DLD1 (cell line): Measurements from ENCODE around the gene SCYGR1.
"Not testable (repeated sequence)": the region's sequence is repeated elsewhere in the genome, so short reads cannot be mapped to it uniquely, and the experiment has no call there.

Experiments
- in situ Hi-C: cut with HindIII; loops from 2 replicates; pipeline ENCODE4 v1.10.0; 2017; ENCODE audit warnings: low sequenced_read_pairs

Gene SCYGR1, protein sequence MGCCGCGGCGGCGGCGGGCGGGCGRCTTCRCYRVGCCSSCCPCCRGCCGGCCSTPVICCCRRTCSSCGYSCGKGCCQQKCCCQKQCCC

DNA sequence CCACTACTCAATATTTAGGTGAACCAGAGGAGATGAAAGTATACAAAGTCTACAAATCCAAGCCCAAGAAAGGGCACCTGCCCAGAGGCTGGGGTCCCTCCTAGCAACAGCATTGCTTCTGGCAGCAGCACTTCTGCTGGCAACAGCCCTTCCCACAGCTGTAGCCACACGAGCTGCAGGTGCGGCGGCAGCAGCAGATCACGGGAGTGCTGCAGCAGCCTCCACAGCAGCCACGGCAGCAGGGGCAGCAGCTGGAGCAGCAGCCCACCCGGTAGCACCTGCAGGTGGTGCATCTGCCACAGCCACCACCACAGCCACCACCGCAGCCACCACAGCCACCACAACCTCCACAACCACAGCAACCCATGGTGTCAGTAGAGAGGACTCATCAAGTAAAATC is at the start of gene SCYGR1:
TSS of gene SCYGR1 (minus strand) at position 367 of the 400 bp plus-strand sequence. CDS start at position 367, 0 bp downstream.
- in situ Hi-C loops, result not testable (repeated sequence)

DNA sequence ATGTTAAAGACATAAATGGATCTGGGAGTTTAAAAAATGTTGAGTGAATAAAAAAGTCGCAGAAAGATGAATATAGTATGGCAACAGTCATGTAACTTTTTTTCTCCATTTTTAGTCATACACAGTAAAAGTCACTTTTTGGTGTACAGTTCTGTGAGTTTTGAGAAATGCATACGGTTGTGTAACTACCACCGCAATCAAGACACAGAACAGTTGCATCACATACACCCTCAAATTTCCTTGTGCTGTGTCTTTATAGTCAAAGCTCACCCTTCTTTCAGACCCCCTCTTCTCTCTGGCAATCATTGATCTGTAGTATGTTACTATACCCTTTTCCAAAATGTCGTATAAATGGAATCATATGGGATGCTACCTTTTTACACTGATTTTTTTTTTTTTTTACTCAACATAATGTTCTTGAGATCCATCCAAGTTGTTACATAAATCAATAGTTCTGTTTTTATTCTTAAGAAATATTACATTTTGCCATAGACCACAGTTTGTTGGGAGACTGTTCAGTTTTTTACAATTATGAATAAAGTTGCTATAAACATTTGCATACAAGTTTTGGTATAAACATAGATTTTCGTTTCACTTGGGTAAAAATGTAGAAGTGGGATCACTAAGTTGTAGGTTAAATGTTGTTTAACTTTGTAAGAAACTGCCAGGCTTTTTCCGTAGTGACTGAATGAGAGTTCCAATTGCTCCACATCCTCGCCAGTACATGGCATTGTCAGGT is 48.9 kb upstream of the SCYGR1 start:
- in situ Hi-C loops, result no loop called here

DNA sequence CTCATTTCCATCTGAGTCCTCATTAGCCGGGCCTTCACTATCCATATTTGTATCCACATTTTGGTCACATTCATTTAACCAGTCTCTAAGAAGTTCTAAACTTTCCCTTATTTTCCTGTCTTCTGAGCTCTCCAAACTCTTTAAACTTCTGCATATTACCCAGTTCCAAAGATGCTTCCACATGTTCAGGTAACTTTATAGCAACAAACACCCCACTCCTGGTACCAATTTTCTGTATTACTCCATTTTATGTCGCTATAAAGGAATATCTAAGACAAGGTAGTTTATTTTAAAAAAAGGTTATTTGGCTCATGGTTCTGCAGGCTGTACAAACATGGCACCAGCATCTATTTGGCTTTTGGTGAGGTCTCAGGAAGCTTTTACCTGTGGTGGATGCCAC is 45.4 kb upstream of the SCYGR1 start:
- in situ Hi-C loops, result no loop called here

DNA sequence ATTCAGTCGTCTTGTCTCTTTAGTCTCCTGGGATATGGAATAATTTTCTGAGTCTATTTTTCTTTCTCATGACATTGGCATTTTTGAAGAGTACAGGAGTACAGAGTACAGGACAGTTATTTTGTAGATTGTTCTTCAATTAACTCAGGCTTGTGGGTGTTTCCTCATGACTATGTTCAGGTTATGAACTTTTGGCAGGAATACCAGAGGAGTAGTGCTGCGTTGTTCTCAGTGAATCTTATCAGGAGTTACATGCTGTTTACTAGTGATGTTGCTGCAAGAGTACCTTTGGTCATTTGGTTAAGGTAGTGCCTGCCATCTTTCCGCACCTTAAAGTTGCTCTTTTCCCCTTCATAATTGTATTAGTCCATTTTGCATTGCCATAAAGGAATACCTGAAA is 42.9 kb upstream of the SCYGR1 start:
- in situ Hi-C loops, result no loop called here

DNA sequence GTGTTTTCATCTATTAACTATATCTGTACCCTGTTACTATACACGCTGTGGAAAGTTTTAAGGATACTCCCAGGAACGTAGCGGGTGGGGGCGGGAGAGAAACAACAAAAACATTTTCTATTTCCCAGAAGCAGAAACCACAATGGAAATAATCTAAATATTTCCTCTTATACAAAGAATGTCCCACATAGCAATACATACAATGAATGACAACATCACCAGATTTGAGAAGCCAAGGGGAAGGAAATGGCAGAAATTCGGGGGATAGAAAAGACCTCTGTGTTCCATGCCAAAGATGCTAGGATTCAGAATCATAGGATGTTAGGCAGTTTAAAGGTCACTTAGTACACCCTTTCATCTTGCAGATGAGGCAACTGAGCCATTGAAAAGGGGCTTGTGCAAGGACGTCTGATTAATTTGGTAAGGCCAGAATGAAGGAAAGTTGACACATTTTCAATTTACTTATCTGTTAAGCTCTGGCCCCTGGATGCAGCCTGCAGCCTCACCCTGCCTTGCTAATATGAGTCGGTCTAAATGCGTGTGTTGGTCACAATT is 41.1 kb upstream of the SCYGR1 start:
- in situ Hi-C loops, result no loop called here

DNA sequence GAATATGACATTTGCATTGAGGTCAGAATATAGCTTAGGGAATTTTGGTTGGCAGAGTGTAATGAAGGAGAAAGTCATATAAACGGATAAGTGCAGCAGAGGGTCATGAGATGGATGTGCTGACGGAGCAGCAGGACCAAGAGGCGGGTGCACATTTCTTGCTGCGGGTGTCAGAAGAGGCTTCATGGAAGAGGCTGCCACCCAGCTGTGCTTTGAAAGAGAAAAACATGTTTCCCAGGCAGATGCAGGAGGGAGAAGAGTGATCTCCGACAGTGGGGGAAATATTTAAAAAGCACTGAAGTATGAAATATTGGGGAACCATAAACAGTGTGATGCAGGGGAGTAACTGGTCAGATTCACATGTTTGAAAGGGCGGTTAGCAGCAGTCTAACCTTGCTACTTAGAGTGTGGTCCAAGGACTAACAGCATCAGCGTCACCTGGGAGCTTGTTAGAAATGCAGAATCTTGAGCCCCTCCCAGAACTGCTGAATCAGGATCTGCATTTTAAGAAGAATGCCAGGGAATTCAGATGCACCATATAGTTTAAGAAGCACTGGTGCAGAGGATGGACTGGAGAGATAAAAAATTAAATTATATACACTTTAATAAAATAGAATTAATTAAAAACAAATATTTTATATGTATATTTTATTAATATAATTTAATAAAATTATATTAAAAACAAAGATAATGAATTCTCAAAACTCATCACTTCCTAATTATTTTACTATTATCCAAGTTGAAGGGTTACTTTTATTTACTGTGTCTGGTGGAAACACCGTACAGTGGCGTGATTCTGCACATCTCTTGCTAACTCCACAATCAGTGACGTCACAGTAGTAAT is 36.1 kb upstream of the SCYGR1 start:
- in situ Hi-C loops, result no loop called here

DNA sequence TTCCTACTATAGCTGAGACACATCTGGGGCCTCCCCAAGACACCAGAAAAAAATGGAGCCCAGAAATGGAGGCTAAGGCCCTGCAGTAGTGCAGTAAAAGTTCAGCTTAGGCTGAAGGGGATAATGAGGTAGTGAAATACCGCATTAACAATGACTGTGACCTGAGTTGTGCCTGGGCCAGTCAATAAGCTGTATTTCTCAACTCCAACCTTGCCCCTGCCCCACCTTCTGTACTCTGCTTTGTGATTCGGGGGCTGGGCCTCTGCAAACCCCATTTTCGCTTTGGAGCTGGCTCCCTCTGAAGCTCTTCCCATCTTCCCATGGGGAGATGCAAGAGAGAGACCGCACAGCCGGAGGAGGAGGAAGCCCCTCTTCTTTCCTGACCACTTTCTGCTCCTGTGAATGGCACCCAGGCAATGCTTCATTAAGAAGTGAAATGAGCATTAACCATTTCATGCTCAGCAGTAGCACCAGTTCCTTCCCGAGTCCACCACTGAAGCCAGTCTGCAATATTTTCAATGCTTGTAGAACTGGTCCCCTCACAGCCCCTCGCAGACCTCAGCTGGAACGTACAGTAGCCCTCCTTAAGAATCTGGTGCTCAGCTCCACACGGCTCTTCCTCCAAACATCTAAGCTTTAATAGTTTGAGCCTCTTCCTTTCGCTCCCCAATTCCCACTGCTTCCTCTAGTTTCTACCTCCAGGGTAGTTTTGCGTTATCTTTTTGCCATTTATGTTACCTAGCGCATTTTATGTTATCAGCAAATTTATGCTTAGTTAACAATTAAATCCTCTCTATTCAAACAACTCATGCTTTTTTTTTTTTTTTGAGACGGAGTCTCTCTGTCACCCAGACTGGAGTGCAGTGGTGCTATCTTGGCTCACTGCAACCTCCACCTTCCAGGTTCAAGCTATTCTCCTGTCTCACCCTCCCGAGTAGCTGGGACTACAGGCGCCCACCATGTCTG is 32.6 kb upstream of the SCYGR1 start:
- in situ Hi-C loops, result no loop called here

DNA sequence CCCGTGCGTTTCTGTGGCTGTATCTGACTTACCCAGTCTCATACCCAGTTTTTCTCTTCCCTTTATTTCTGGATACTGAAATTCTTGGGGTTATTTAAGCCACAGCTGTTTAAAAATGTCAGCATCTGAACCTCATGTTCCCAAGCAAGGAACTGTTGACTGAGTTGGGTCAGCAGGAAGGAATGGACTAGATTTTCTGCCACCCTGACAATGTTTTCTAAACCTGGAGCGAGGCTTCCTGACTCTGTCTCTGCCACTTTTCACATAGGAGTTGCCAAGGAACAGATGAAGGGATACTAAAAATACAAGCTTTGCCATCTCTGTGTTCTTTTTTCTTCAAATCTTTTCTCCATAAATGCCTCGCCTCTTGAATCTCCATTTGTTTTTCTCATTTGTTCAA is 29.0 kb upstream of the SCYGR1 start:
- in situ Hi-C loops, result no loop called here

DNA sequence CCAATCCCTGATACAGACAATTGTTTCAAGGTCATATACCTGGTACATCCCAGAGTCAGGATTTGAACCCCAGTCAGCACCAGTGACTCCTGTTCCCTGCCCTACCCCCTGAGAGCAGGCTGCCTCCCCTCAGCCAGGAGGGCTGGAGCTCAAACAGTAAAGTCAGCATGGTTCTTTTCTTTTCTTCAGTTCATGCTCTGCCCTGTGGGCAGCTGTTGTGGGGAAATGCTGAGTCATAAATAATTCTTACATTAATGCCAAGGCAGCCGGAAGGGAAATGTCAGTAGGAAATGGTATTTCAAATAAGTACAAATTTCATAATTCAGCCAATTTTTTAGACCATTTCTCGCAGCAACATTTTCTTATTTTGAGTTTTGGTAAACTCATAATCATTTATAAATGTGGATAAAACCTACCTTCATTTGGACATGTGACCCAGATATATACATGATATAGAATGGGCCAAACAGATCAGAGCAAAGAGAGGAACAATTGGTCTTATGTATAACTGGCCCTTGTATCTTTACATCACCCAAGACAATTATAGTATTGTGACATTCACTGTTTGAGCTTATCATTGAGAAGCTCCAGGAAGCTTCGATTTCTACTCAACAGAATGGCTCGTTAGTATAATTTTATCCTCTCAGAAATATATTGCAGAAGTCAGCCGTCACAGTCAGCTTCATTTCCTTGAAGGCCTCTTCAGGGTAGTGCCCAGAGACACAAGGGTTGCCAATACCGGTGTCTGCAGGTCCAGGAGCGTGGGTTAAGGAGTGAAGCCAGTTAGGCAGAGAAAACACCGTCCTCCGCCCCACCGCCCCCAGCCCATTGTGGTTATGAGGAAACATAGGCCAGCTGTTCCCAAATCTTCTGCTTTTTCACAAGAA is 28.0 kb upstream of the SCYGR1 start:
- in situ Hi-C loops, result no loop called here

DNA sequence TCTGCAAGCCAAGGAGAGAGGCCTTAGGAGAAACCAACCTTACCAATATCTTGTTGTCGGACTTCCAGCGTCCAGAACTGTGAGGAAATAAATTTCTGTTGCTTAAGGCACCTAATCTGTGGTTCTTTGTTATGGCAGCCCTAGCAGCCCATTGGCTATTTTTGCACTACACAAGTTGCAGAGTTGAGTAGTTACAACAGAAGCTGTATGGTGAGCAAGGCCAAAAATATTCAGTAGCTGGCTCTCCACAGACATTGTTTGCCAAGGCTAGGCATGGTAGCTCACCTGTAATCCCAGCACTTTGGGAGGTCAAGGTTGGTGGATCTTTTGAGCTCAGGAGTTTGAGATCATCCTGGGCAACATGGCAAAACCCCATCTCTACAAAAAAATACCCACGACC is 27.1 kb upstream of the SCYGR1 start:
- in situ Hi-C loops, result no loop called here

DNA sequence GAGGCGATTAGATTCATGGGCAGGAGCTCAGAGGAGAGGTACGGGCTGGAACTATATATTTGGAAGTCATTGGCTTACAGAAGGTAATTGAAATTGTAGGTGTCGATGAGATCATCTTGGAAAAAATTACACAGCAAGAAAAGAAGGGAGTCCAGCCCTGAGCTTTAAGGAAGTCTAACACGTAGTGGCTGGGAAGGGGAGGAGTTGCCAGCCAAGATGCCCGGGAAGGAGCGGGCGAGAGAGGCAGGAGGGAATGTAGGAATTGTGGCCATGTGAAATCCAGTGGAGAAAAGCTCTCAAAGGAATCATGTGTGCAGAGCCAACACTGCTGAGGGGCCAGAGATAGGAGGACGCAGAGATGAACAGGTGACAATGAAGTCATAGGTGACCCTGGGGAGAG is 25.6 kb upstream of the SCYGR1 start:
- in situ Hi-C loops, result no loop called here

DNA sequence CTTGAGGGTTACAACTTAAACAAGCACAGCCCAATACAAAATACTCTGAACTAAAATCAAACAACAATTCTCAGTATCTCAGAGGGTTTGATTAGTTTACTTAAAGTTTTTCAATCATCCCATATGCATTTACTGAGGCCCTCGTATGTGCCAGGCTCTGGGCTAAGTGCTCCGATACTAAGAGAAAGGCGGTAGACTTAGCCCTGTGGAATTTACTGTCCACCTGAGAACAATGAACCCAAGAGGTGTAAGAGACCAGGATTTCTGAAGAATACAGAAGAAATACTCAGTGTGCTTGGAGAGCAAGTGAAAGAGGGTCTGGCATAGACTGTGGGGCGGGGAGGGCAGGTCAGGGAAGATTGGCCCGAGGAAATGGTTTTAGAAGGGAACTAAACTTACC is 25.1 kb upstream of the SCYGR1 start:
- in situ Hi-C loops, result no loop called here

DNA sequence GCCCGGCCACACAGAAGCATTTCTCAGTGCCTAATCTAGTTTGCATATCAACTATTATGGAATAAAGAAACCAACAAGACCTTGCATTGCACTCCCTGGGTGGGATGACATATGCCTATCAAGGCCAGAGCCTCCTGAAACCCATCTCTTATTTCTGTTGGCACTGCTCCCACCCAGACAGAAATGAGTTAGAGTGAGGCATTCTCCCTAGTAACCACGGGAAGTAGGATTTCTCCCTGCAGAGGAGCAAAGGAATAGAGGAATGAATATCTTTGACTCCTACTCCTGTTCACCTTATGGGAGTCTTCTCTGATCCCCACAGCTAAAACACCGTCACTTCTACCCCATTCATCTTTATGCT is 24.2 kb upstream of the SCYGR1 start:
- in situ Hi-C loops, result no loop called here

DNA sequence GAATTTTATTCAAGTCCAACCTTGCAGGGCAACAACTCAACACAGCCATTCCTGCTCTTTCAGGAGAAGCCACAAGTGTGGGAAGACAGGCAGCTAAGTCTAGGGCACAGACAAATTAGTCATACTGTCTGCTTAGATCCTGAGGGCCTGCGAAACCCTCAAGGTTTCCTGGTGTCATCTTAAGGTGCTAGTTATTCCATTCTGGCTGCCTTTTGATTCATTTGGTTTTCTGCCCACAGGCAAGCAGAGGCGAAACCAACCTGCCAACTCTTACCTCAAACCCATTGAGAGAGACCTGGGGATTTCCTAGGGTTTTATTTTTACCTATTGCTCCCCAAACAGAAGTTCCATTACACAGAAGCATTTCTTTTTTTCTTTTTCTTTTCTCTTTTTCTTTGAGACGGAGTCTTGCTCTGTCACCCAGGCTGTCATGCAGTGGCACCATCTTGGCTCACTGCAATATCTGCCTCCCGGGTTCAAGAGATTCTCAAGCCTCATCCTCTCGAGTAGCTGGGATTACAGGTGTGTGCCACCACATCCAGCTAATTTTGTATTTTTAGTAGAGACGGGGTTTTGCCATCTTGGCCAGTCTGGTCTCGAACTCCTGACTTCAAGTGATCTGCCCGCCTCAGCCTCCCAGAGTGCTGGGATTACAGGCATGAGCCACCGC is 23.7 kb upstream of the SCYGR1 start:
- in situ Hi-C loops, result no loop called here

DNA sequence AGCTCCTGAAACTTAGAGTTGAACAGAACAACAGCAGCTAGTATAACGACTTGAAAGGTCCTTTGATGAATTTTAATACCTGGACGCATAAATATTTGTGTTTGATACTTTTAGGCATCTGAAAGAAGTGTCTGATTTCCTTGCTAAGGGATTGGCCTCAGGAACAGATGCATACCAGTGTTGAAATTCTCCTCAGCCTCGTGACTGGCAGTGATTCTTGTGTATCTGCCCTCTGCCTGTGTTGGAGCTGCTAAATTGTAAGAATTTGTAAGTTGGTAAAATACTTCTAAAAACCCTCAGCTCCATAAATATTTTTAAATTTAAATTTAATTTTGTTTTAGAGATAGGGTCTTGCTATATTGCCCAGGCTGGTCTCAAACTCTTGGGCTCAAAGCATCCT is 22.4 kb upstream of the SCYGR1 start:
- in situ Hi-C loops, result no loop called here

DNA sequence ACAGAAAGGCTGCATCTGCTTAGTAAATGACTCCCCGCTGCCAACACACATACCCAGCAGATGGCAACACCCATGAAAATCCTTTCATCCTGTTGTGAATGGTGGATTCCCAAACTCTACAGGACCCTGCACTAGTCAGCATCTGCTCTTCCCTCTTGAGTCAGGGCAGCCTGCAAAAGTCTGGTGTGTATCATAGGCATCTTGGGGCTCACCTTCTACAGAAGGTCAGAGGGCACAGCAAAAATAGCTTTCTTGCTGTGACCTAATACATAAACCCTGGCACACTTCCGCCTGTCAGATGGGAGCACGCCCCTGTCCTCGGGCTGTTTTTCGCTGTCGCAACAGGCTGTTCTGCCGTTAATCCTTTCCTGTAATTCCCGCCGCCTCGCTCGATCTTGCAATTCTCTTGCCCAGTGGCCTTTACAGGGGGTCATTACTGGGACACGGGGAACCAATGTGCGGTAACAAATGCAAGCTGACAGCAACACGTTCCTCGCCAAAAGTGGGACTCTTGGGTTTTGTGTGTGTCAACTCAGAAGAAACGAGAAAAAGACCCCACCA is 19.9 kb upstream of the SCYGR1 start:
- in situ Hi-C loops, result no loop called here

DNA sequence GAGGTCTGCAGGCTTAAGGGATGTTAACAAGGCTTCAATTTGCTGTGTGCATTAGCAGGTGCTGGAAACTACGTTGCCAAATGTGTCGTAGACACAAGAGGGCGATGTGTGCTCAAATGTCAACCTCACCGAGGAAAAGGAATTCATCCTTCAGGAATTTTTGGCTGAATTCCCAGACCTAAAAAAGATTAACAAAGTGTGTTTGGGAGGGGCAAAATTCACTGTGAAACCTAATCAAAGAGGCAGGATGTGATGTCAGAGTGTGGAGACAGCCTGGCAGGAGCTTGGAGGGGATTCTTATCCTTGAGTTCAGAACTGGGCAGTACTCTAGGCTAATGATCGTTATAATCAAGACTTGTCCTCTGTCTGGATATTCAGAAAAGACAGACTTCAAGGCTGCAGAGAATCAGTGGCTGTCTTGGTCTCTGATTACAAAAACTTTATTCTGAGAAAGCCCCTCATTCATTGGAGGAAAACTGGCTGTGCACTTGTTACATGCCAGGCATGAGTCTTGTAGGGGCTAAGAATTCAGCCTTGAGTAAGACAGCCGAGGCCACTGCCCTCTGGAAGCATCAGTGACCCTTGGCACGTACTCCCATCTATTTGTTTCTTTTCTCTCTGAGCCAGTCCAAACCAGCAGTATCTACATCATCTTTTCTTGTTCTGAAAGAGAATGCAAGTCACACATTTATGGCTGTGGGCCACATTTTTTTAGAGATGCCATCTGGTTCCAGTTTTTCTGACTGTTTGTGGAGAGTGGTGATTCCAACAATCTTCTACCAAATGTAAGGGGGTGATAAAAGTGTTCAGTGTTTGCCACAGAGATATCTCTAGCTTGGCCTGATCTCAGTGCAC is 18.7 kb upstream of the SCYGR1 start:
- in situ Hi-C loops, result no loop called here
